Tibial nerve (tissue), 4 donors: ENCODE measurements around the gene GSPT1. TPM values are rescaled to one million over a fixed set of nuclear protein-coding genes. Genes with fewer than 3 reads are reported as not detected.
A peak's percentile ranks its signal among the peaks of the same experiment; 100 is the strongest.

Experiments
- DNase-seq, 2 donors: peaks; one replicate each; pipeline ENCODE4 v3.0.0-alpha.2; 2019; ENCODE audit warnings: low spot score in 2 of 2
- H3K27ac ChIP-seq, 4 donors: fragments of 200-600 bp; sonication (generic) in 3 of 4; one replicate each; pipeline ENCODE4 v1.5.1; 2017 to 2019; ENCODE audit warnings: mild to moderate bottlenecking in 1 of 4
- H3K27me3 ChIP-seq, 2 donors: fragments of 200-600 bp; sonication (generic) in 1 of 2; one replicate each; pipeline versions ENCODE4 v1.5.1 to v1.6.0; 2017 to 2019
- H3K36me3 ChIP-seq, 3 donors: fragments of 200-600 bp; sonication (generic); one replicate each; pipeline ENCODE4 v1.5.1; 2018 to 2019
- H3K4me1 ChIP-seq, 4 donors: fragments of 200-600 bp; sonication (generic) in 3 of 4; one replicate each; pipeline ENCODE4 v1.5.1; 2017 to 2019
- H3K4me3 ChIP-seq, 4 donors: fragments of 200-600 bp; sonication (generic) in 3 of 4; one replicate each; pipeline ENCODE4 v1.5.1; 2017 to 2019; ENCODE audit warnings: mild to moderate bottlenecking in 1 of 4, moderate library complexity in 1 of 4
- H3K9me3 ChIP-seq, 4 donors: fragments of 200-600 bp; sonication (generic) in 3 of 4; one replicate each; pipeline ENCODE4 v1.5.1; 2017 to 2019
- CTCF ChIP-seq, 5 experiments: fragments of 200-600 bp in 3 of 5; fragments of 450-650 bp in 2 of 5; sonication (generic) in 3 of 5; IDR thresholded peaks; one replicate each; pipeline ENCODE4 v1.5.1; 2016 to 2019; ENCODE audit warnings: antibody characterized with exemption in 5 of 5, mild to moderate bottlenecking in 3 of 5, moderate library complexity in 2 of 5
- EP300 ChIP-seq, 2 donors: sonication (generic); formaldehyde crosslinking; IDR thresholded peaks; one replicate each; pipeline ENCODE4 v1.6.1; 2017; ENCODE audit warnings: antibody characterized with exemption in 2 of 2, mild to moderate bottlenecking in 1 of 2
- POLR2A ChIP-seq, 2 donors: fragments of 450-650 bp; IDR thresholded peaks; one replicate each; pipeline ENCODE4 v1.6.1; 2017; ENCODE audit warnings: antibody characterized with exemption in 2 of 2, mild to moderate bottlenecking in 2 of 2, moderate library complexity in 2 of 2
- WGBS, 2 donors: methylation state at CpG; one replicate each; pipeline ENCODE4 v1.1.5; 2018; 5-methylcytosine and 5-hydroxymethylcytosine counted together
- total RNA-seq, 4 donors: library from RNA; depleted of rRNA; stranded (reverse); fragments of >200 nt; gene quantifications; one replicate each; pipeline ENCODE4 v1.1.0, GENCODE V29; 2016

Gene GSPT1
- total RNA-seq, 4 donors from 2014 or later: 43.2 to 49.8 (median 46.2) TPM

DNA sequence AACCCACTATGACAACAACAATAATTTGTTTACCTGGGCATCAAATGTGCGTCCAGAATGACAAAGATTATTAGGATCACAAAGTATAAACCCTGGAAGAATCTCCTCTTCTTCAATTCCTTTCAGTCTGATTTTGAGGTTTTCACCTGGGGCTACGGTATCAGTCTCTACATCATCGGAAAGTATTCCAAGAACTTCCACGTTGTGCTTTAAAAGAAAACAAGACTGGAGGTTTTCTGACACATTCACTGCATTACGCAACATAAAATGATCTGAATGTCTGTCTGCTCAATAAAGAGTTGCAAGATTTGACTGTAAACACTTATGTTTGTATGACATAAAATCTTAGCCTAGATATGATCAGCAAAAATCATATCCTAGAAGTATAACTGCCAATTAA, 38.4 kb downstream of the GSPT1 start:
- H3K36me3 ChIP-seq: peaks cover 0 to 93% (median 7%) of the 10 kb centered on the region in 3 donors

GRCh38 chr16:11876306-11876705, 39.5 kb downstream of the GSPT1 start:
- DNase-seq: no peak
- Histone ChIP-seq H3K4me3 (no peak overlapping the region), H3K27ac (no peak overlapping the region), H3K4me1 (peaks cover 0 to 2% (median 0%) of the 10 kb centered on the region in 4 donors), H3K36me3 (peaks cover 0 to 84% (median 0%) of the 10 kb centered on the region in 3 donors), H3K9me3 (no peaks in the 10 kb centered on the region), H3K27me3 (no peaks in the 10 kb centered on the region)
- TF ChIP-seq CTCF (IDR thresholded peaks at IDR 0.05) (no peak), POLR2A (IDR thresholded peaks at IDR 0.05) (no peak), EP300 (IDR thresholded peaks at IDR 0.05) (no peak)
- 90 to 91% methylated on average over 10 to 12 of the region's 12 CpGs for WGBS, 2 donors

More for the DNA sequence above, 38.4 kb downstream of the GSPT1 start:
- no peak for DNase-seq
- TF ChIP-seq CTCF (IDR thresholded peaks at IDR 0.05): no peak
- Histone ChIP-seq H3K4me1 (no peaks in the 10 kb centered on the region), H3K4me3 (no peak overlapping the region), H3K27me3 (no peaks in the 10 kb centered on the region), H3K27ac (no peak overlapping the region), H3K9me3 (no peaks in the 10 kb centered on the region)
- whole genome bisulfite sequencing, 2 donors: 85 to 87% methylated on average over 5 of the region's 5 CpGs

DNA sequence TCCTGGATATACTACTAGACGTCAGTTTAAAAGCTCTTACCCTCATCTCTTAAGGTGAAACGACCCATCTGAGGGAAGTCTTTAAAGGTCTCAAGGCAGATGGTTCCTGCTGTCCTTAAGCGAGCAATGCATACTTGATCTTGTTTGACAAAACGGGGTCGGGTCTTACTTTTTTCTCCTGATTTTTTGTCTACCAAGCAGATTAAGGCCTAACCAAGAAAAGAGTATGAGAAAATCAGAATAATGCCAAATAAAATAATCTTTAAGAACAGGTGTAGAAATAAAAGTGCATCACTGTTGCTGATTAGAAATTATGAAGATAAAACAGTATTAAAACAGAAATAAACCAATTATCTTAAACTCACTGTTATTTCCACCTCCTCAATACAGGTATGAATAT, 40.0 kb downstream of the GSPT1 start:
- no peak for DNase-seq
- Histone ChIP-seq H3K4me3 (no peak overlapping the region), H3K27me3 (no peaks in the 10 kb centered on the region), H3K36me3 (peaks cover 0 to 78% (median 0%) of the 10 kb centered on the region in 3 donors), H3K27ac (no peak overlapping the region), H3K4me1 (peaks cover 0 to 8% (median 0%) of the 10 kb centered on the region in 4 donors), H3K9me3 (no peaks in the 10 kb centered on the region)
- 83 to 90% methylated on average over 5 of the region's 5 CpGs for whole genome bisulfite sequencing, 2 donors
- TF ChIP-seq EP300 (IDR thresholded peaks at IDR 0.05): no peak
- TF ChIP-seq CTCF (IDR thresholded peaks at IDR 0.05): no peak
- no peak for TF ChIP-seq POLR2A (IDR thresholded peaks at IDR 0.05)

- Histone ChIP-seq H3K4me1 (peaks cover 0 to 20% (median 0%) of the 10 kb centered on the region in 4 donors), H3K4me3 (no peak overlapping the region), H3K36me3 (peaks cover 0 to 49% (median 0%) of the 10 kb centered on the region in 3 donors), H3K27me3 (no peaks in the 10 kb centered on the region), H3K9me3 (no peaks in the 10 kb centered on the region), H3K27ac (no peak overlapping the region)
- TF ChIP-seq POLR2A (IDR thresholded peaks at IDR 0.05) (no peak), CTCF (IDR thresholded peaks at IDR 0.05) (no peak), EP300 (IDR thresholded peaks at IDR 0.05) (no peak)
- 17 to 20% methylated on average over 7 of the region's 7 CpGs for WGBS, 2 donors
- DNase-seq: peak in 1 of 2 donors; percentile 9
Measured at GRCh38 chr16:11871193-11871592, 44.6 kb downstream of the GSPT1 start.

DNA sequence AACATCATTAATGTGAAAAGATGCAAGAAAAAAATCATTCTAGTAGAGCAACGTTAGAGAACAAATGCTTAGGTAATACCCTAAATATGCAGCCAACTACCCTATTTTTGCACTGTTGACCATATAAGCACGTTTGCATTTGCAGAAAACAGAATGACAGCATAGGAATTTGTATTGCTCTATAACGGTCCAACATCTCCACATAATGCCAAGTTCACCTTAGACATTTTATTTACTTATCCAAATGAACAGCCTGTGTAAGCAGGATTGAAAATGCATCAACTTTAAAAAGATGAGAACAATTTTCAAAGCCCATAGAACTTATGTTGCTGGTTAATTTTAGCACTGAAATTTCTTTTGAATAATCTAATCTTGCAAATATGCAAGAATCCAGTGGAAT, 45.4 kb downstream of the GSPT1 start:
- Histone ChIP-seq H3K27ac (no peak overlapping the region), H3K4me1 (peaks cover 0 to 26% (median 0%) of the 10 kb centered on the region in 4 donors), H3K9me3 (no peaks in the 10 kb centered on the region), H3K27me3 (no peaks in the 10 kb centered on the region), H3K4me3 (no peak overlapping the region), H3K36me3 (peaks cover 0 to 41% (median 0%) of the 10 kb centered on the region in 3 donors)
- DNase-seq: no peak
- no peak for TF ChIP-seq EP300 (IDR thresholded peaks at IDR 0.05)
- no peak for TF ChIP-seq CTCF (IDR thresholded peaks at IDR 0.05)
- no peak for TF ChIP-seq POLR2A (IDR thresholded peaks at IDR 0.05)
- 25 to 26% methylated on average over 3 of the region's 3 CpGs for WGBS, 2 donors
